Measurements from ENCODE around the gene SLC37A1.

Gene SLC37A1

DNA sequence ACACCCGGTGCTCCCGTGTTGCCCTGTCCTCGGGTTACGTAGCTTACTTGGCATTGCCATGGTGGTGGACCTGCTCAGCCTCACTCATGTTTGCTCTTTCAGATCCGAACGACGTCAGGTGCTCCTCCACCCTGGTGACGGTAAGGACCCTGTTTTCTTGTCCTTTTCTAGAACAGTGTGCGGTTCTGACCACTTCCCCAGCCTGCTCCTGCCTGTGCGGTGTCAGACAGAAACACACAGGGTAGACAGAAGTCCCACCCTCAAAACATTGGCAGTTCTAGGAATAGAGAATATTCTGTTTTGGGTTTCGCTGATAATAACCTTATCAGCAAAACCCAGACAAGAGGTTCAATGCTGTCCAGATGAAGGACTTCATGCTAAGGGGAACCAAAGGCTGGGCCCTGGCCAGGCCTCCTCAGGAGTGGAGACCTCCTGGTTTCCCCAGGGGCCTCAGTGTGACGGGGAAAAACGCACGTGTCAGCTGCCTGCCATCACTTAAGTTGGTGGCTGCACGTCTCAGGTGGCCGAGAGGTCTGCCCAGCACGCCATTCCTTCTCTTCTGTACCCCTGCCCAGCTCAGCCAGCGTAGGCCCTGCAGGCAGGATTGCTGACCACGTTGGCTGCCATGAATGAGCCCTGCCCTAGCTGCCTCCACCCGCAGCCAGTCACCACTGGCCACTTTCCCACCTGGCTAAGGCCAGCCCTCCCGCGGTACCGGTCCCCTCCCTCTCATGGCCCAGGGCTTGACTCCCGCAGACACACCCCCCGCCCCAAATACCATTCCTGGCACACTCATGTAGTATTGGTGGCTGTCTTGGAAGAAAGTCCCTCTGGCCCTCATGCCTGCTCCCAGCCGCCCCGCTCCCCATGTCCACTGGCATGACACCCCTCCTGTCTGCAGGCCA lies 33.6 kb downstream of the SLC37A1 start:
- H3K4me3 ChIP-seq (ENCODE audit: low read length), result no peak overlapping the region
- TF ChIP-seq, protein P1, sequence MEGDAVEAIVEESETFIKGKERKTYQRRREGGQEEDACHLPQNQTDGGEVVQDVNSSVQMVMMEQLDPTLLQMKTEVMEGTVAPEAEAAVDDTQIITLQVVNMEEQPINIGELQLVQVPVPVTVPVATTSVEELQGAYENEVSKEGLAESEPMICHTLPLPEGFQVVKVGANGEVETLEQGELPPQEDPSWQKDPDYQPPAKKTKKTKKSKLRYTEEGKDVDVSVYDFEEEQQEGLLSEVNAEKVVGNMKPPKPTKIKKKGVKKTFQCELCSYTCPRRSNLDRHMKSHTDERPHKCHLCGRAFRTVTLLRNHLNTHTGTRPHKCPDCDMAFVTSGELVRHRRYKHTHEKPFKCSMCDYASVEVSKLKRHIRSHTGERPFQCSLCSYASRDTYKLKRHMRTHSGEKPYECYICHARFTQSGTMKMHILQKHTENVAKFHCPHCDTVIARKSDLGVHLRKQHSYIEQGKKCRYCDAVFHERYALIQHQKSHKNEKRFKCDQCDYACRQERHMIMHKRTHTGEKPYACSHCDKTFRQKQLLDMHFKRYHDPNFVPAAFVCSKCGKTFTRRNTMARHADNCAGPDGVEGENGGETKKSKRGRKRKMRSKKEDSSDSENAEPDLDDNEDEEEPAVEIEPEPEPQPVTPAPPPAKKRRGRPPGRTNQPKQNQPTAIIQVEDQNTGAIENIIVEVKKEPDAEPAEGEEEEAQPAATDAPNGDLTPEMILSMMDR (conservative IDR thresholded peaks at IDR 0.05; ENCODE audit: low read depth, low read length), result no peak
- DNase-seq (ENCODE audit: low read depth), result no peak

- TF ChIP-seq, protein P1 (conservative IDR thresholded peaks at IDR 0.05; ENCODE audit: low read depth, low read length), result no peak
- no peak overlapping the region for H3K4me3 ChIP-seq (ENCODE audit: low read length)
- no peak for DNase-seq (ENCODE audit: low read depth)
Observed at GRCh38 chr21:42547906-42548365, 34.3 kb downstream of the SLC37A1 start.

GRCh38 chr21:42548687-42549406 lies 35.2 kb downstream of the SLC37A1 start:
- TF ChIP-seq, protein P1 (conservative IDR thresholded peaks at IDR 0.05; ENCODE audit: low read depth, low read length), result no peak
- no peak overlapping the region for H3K4me3 ChIP-seq (ENCODE audit: low read length)
- DNase-seq (ENCODE audit: low read depth), result no peak

DNA sequence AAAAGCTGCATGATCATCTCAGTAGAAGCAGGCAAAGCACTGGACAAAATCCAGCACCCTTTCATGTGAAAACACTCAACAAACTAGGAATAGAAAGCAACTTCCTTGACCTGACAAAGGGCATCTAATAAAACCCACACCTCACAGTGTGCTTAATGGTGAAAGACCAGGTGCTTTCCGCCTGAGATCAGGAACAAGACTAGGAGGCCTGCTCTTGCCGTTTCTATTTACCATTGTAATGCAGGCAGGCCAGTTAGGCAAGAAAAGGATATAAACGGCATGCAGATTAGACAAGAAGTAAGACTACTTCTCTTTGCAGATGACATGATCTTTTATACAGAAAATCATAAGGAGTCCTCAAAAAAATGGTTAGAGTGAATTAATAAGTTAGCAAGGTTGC lies 37.2 kb downstream of the SLC37A1 start:
- DNase-seq (ENCODE audit: low read depth), result no peak
- TF ChIP-seq, protein P1 (conservative IDR thresholded peaks at IDR 0.05; ENCODE audit: low read depth, low read length), result no peak

DNA sequence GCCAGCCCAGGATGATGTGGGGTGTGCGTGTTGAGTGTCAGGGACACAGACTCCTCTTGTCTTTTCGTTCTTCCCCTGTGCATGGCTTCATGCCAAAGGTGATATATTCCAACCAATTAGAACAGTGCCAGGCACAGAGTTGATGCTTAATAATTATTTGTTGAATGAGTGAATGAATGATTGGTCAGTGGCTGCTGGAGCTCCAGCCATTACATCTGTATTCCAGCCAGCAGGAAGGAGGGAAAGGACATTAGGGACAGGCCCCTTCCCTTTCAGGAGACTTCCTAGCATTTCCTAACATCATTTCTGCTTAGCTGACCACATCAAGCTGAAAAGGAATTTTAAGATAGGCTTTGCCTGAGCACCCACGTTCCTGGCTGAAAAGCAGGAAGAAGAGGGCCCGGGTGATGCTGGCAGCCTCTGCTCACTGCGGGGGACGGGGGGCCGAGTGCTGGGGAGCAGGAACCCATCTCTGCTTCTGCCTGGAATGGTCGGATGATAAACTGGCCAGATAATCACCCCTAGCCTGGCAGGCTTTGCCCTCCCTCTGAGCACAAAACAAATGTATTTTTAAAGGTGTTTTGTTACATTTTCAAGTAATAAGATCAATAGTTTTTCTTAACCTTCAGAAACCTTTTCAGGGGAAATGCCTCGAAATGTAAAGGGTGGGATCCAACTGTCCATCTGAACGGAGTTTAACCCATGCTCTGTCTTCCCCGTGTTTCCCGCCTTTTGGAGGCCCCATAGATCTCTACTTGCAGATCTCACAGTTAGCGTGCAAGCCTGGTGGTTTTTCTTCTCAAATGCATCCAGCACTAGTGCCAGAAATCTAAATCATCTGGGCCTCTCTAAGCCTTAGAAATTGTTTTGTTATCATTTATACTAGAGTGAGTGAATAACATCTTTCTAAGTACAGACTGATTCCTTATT lies 39.0 kb downstream of the SLC37A1 start:
- TF ChIP-seq, protein P1 (conservative IDR thresholded peaks at IDR 0.05; ENCODE audit: low read depth, low read length), result no peak
- H3K4me3 ChIP-seq (ENCODE audit: low read length), result no peak overlapping the region
- no peak for DNase-seq (ENCODE audit: low read depth)

More for the DNA sequence above, 37.2 kb downstream of the SLC37A1 start:
- no peak overlapping the region for H3K4me3 ChIP-seq (ENCODE audit: low read length)

- no peak for DNase-seq (ENCODE audit: low read depth)
- TF ChIP-seq, protein P1 (conservative IDR thresholded peaks at IDR 0.05; ENCODE audit: low read depth, low read length), result no peak
- H3K4me3 ChIP-seq (ENCODE audit: low read length), result no peak overlapping the region
Observed at GRCh38 chr21:42553435-42553834, 39.8 kb downstream of the SLC37A1 start.

Measured in retinal pigment epithelial cell (primary cell).